Measurements from ENCODE around the gene ATG7. TPM values are rescaled to one million over a fixed set of nuclear protein-coding genes. Genes with fewer than 3 reads are reported as not detected.

ATG7 gene
- total and polyA plus RNA-seq, 2 donors from 2014 or later: 15.3 to 54.9 TPM

GRCh38 chr3:11445883-11446282 is 173.7 kb downstream of the ATG7 start:
- H3K27me3 ChIP-seq (ENCODE audit: control insufficient read depth, insufficient read depth, low read length): no peaks in the 10 kb centered on the region
- H3K9ac ChIP-seq (ENCODE audit: low read length in 3 of 3): no peak overlapping the region
- no peak overlapping the region for H3K4me3 ChIP-seq (ENCODE audit: low read length in 3 of 3)
- no peaks in the 10 kb centered on the region for H3K4me1 ChIP-seq (ENCODE audit: control insufficient read depth in 2 of 3, insufficient read depth in 2 of 3, low read depth in 1 of 3, low read length in 3 of 3)
- FAIRE-seq: no peak
- H3K27ac ChIP-seq (ENCODE audit: low read depth in 2 of 2, low read length in 2 of 2): no peak overlapping the region
- no peaks in the 10 kb centered on the region for H3K36me3 ChIP-seq (ENCODE audit: control insufficient read depth in 2 of 3, insufficient read depth in 3 of 3, low read length in 3 of 3)
- intact Hi-C loops (cut with DNase I): no loop called here
- TF ChIP-seq, protein P1, sequence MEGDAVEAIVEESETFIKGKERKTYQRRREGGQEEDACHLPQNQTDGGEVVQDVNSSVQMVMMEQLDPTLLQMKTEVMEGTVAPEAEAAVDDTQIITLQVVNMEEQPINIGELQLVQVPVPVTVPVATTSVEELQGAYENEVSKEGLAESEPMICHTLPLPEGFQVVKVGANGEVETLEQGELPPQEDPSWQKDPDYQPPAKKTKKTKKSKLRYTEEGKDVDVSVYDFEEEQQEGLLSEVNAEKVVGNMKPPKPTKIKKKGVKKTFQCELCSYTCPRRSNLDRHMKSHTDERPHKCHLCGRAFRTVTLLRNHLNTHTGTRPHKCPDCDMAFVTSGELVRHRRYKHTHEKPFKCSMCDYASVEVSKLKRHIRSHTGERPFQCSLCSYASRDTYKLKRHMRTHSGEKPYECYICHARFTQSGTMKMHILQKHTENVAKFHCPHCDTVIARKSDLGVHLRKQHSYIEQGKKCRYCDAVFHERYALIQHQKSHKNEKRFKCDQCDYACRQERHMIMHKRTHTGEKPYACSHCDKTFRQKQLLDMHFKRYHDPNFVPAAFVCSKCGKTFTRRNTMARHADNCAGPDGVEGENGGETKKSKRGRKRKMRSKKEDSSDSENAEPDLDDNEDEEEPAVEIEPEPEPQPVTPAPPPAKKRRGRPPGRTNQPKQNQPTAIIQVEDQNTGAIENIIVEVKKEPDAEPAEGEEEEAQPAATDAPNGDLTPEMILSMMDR (IDR thresholded peaks at IDR 0.05; ENCODE audit: borderline replicate concordance, extremely low read depth, insufficient read depth): no peak
- no peaks in the 10 kb centered on the region for H3K9me3 ChIP-seq (ENCODE audit: control insufficient read depth in 2 of 3, insufficient read depth in 1 of 3, low read length in 3 of 3)
- no peak for DNase-seq

DNA sequence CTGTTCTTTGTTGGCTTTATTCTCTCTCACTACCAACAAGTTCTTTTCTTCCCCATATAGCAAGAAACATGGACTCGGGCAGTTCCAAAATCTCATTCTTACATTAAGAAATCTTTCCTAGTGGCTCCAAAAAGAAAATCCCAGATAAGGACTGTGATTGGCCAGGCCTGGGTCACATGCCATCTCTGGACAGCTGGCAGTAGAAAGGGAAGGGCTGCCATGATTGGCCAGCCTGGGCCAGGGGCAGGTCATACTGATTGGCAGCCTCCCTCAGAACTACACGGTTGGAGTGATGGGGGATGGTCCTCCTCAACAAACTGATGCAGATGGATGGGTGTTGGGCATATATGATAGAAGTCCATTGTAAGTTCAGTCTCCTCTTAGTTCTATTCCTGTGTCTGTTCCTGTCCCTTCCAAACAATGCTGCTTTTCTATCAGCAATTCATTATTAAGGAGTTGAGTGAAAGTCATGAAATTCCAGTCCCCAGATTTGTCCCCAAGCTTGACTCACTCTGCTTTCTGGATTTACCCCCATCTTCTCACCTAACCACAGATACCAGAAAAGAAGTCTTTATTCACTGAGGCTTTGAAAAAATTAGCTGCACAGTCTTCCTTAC is 175.5 kb downstream of the ATG7 start:
- no peaks in the 10 kb centered on the region for H3K36me3 ChIP-seq (ENCODE audit: control insufficient read depth in 2 of 3, insufficient read depth in 3 of 3, low read length in 3 of 3)
- H3K9ac ChIP-seq (ENCODE audit: low read length in 3 of 3): no peak overlapping the region
- H3K27me3 ChIP-seq (ENCODE audit: control insufficient read depth, insufficient read depth, low read length): no peaks in the 10 kb centered on the region
- TF ChIP-seq, protein P1 (IDR thresholded peaks at IDR 0.05; ENCODE audit: borderline replicate concordance, extremely low read depth, insufficient read depth): no peak
- H3K4me1 ChIP-seq (ENCODE audit: control insufficient read depth in 2 of 3, insufficient read depth in 2 of 3, low read depth in 1 of 3, low read length in 3 of 3): no peaks in the 10 kb centered on the region
- FAIRE-seq (no peak), DNase-seq (no peak)
- no peaks in the 10 kb centered on the region for H3K9me3 ChIP-seq (ENCODE audit: control insufficient read depth in 2 of 3, insufficient read depth in 1 of 3, low read length in 3 of 3)
- no peak overlapping the region for H3K4me3 ChIP-seq (ENCODE audit: low read length in 3 of 3)
- H3K27ac ChIP-seq (ENCODE audit: low read depth in 2 of 2, low read length in 2 of 2): no peak overlapping the region
- intact Hi-C loops (cut with DNase I): no loop called here

GRCh38 chr3:11450015-11450414 is 177.8 kb downstream of the ATG7 start:
- FAIRE-seq: no peak

More at GRCh38 chr3:11450015-11450414, 177.8 kb downstream of the ATG7 start:
- Histone ChIP-seq H3K27me3 (ENCODE audit: control insufficient read depth, insufficient read depth, low read length) (no peaks in the 10 kb centered on the region), H3K27ac (ENCODE audit: low read depth in 2 of 2, low read length in 2 of 2) (no peak overlapping the region), H3K9me3 (ENCODE audit: control insufficient read depth in 2 of 3, insufficient read depth in 1 of 3, low read length in 3 of 3) (no peaks in the 10 kb centered on the region), H3K9ac (ENCODE audit: low read length in 3 of 3) (no peak overlapping the region), H3K4me3 (ENCODE audit: low read length in 3 of 3) (no peak overlapping the region), H3K36me3 (ENCODE audit: control insufficient read depth in 2 of 3, insufficient read depth in 3 of 3, low read length in 3 of 3) (no peaks in the 10 kb centered on the region), H3K4me1 (ENCODE audit: control insufficient read depth in 2 of 3, insufficient read depth in 2 of 3, low read depth in 1 of 3, low read length in 3 of 3) (no peaks in the 10 kb centered on the region)
- no peak for DNase-seq
- intact Hi-C loops (cut with DNase I): no loop called here
- TF ChIP-seq, protein P1 (IDR thresholded peaks at IDR 0.05; ENCODE audit: borderline replicate concordance, extremely low read depth, insufficient read depth): no peak

Measured in kidney (tissue), 14 donors.